ENCODE measurements around the gene DNAH6.

Gene DNAH6

GRCh38 chr2:84481702-84482101, 34.6 kb upstream of the DNAH6 start:
- Histone ChIP-seq H3K4me3 (no peak overlapping the region), H3K27ac (no peak overlapping the region)
- TF ChIP-seq CTCF (IDR thresholded peaks at IDR 0.05) = no peak
- DNase-seq (ENCODE audit: low spot score) = no peak

GRCh38 chr2:84482603-84483002, 33.7 kb upstream of the DNAH6 start:
- no peak for DNase-seq (ENCODE audit: low spot score)
- Histone ChIP-seq H3K27ac (no peak overlapping the region), H3K4me3 (no peak overlapping the region)
- no peak for TF ChIP-seq CTCF (IDR thresholded peaks at IDR 0.05)

- Histone ChIP-seq H3K27ac (no peak overlapping the region), H3K4me3 (no peak overlapping the region)
- no peak for DNase-seq (ENCODE audit: low spot score)
- TF ChIP-seq CTCF (IDR thresholded peaks at IDR 0.05) = no peak
These were observed 33.0 kb upstream of the DNAH6 start for GRCh38 chr2:84483320-84483719.

GRCh38 chr2:84486441-84487115, 29.7 kb upstream of the DNAH6 start:
- Histone ChIP-seq H3K27ac (no peak overlapping the region), H3K4me3 (no peak overlapping the region)
- TF ChIP-seq CTCF (IDR thresholded peaks at IDR 0.05) = no peak
- no peak for DNase-seq (ENCODE audit: low spot score)

GRCh38 chr2:84487298-84487996, 28.9 kb upstream of the DNAH6 start:
- no peak for DNase-seq (ENCODE audit: low spot score)
- Histone ChIP-seq H3K27ac (no peak overlapping the region), H3K4me3 (no peak overlapping the region)
- TF ChIP-seq CTCF (IDR thresholded peaks at IDR 0.05) = no peak

GRCh38 chr2:84491256-84491655, 25.0 kb upstream of the DNAH6 start:
- no peak overlapping the region for H3K4me3 ChIP-seq
- H3K27ac ChIP-seq = no peak overlapping the region
- no peak for DNase-seq (ENCODE audit: low spot score)
- TF ChIP-seq CTCF (IDR thresholded peaks at IDR 0.05) = no peak

GRCh38 chr2:84491741-84492140, 24.6 kb upstream of the DNAH6 start:
- no peak for TF ChIP-seq CTCF (IDR thresholded peaks at IDR 0.05)
- no peak for DNase-seq (ENCODE audit: low spot score)
- H3K27ac ChIP-seq = no peak overlapping the region
- no peak overlapping the region for H3K4me3 ChIP-seq

Data from coronary artery (tissue), 2 donors.